Measurements from ENCODE around the gene PRRT4. TPM values are rescaled to one million over a fixed set of nuclear protein-coding genes. Genes with fewer than 3 reads are reported as not detected.
A peak's percentile ranks its signal among the peaks of the same experiment; 100 is the strongest.

PRRT4 gene
- not detected in 2 replicates for total RNA-seq (2014; rRNA removed; shearing (Covaris generic))

GRCh38 chr7:128361411-128362379 lies at the start of gene PRRT4:
Gene PRRT4 (minus strand): TSS chr7:128361690.
- H3K4me1 ChIP-seq (replicated peaks) = peaks cover 18% of the 10 kb centered on the region
- peaks cover 95% of the 10 kb centered on the region for H3K27me3 ChIP-seq (replicated peaks)
- peak within 1 kb of the TSS; percentile 23 for H3K4me3 ChIP-seq
- H3K27ac ChIP-seq = no peak within 1 kb of the TSS
- H3K9me3 ChIP-seq (replicated peaks) = no peaks in the 10 kb centered on the region
- no peaks in the 10 kb centered on the region for H3K36me3 ChIP-seq
- no peak for DNase-seq (ENCODE audit: low read depth in 1 of 2, low spot score in 2 of 2)

- H3K27ac ChIP-seq = no peak overlapping the region
Measured at GRCh38 chr7:128410451-128410753, 48.9 kb upstream of the PRRT4 start.

GRCh38 chr7:128409596-128410450 lies 48.3 kb upstream of the PRRT4 start, which contains the start of gene IMPDH1:
Gene IMPDH1 (minus strand): TSS chr7:128409982. CDS start chr7:128409901, 81 bp downstream.
- H3K27ac ChIP-seq = no peak within 1 kb of the TSS
- no peaks in the 10 kb centered on the region for H3K9me3 ChIP-seq (replicated peaks)
- H3K4me1 ChIP-seq (replicated peaks) = peaks cover 19% of the 10 kb centered on the region
- DNase-seq (ENCODE audit: low read depth in 1 of 2, low spot score in 2 of 2) = peak; percentile 87 to 92
- H3K36me3 ChIP-seq = peaks cover 4% of the 10 kb centered on the region; the same call in 1 of the 2 replicates
- no peaks in the 10 kb centered on the region; the same call in none of the 2 replicates for H3K27me3 ChIP-seq (replicated peaks)
- peak within 1 kb of the TSS; percentile 57 for H3K4me3 ChIP-seq

More at GRCh38 chr7:128410451-128410753, 48.9 kb upstream of the PRRT4 start:
- Histone ChIP-seq H3K27me3 (replicated peaks) (no peaks in the 10 kb centered on the region; the same call in none of the 2 replicates), H3K36me3 (peaks cover 3% of the 10 kb centered on the region; the same call in 1 of the 2 replicates), H3K4me3 (peak overlapping the region; percentile 57), H3K4me1 (replicated peaks) (peaks cover 14% of the 10 kb centered on the region), H3K9me3 (replicated peaks) (no peaks in the 10 kb centered on the region)
- no peak for DNase-seq (ENCODE audit: low read depth in 1 of 2, low spot score in 2 of 2)

GRCh38 chr7:128408709-128409595 lies 47.5 kb upstream of the PRRT4 start:
- H3K27me3 ChIP-seq (replicated peaks) = no peaks in the 10 kb centered on the region; the same call in 1 of the 2 replicates
- H3K27ac ChIP-seq = no peak overlapping the region
- H3K4me3 ChIP-seq = peak overlapping the region; percentile 57
- DNase-seq (ENCODE audit: low read depth in 1 of 2, low spot score in 2 of 2) = no peak
- peaks cover 25% of the 10 kb centered on the region for H3K4me1 ChIP-seq (replicated peaks)
- H3K9me3 ChIP-seq (replicated peaks) = no peaks in the 10 kb centered on the region
- peaks cover 4% of the 10 kb centered on the region; the same call in 1 of the 2 replicates for H3K36me3 ChIP-seq

- Histone ChIP-seq H3K36me3 (peaks cover 4% of the 10 kb centered on the region), H3K4me3 (no peak overlapping the region), H3K27me3 (replicated peaks) (no peaks in the 10 kb centered on the region), H3K4me1 (replicated peaks) (peaks cover 25% of the 10 kb centered on the region), H3K27ac (no peak overlapping the region), H3K9me3 (replicated peaks) (no peaks in the 10 kb centered on the region)
- peak in 1 of 2 experiments; percentile 34 for DNase-seq (ENCODE audit: low read depth in 1 of 2, low spot score in 2 of 2)
Measured at GRCh38 chr7:128407751-128408708, 46.5 kb upstream of the PRRT4 start.

- peaks cover 25% of the 10 kb centered on the region for H3K4me1 ChIP-seq (replicated peaks)
- H3K27me3 ChIP-seq (replicated peaks) = no peaks in the 10 kb centered on the region
- no peak overlapping the region for H3K27ac ChIP-seq
- DNase-seq (ENCODE audit: low read depth in 1 of 2, low spot score in 2 of 2) = no peak
- no peaks in the 10 kb centered on the region for H3K9me3 ChIP-seq (replicated peaks)
- no peak overlapping the region for H3K4me3 ChIP-seq
- H3K36me3 ChIP-seq = peaks cover 6% of the 10 kb centered on the region
Measured at GRCh38 chr7:128407233-128407589, 45.7 kb upstream of the PRRT4 start.

GRCh38 chr7:128406314-128407232 lies 45.1 kb upstream of the PRRT4 start:
- no peak overlapping the region for H3K4me3 ChIP-seq

GRCh38 chr7:128405471-128406313 lies 44.2 kb upstream of the PRRT4 start:
- DNase-seq (ENCODE audit: low read depth in 1 of 2, low spot score in 2 of 2) = peak in 1 of 2 experiments; percentile 38
- H3K4me1 ChIP-seq (replicated peaks) = peaks cover 25% of the 10 kb centered on the region
- no peaks in the 10 kb centered on the region for H3K9me3 ChIP-seq (replicated peaks)
- H3K36me3 ChIP-seq = peaks cover 9% of the 10 kb centered on the region
- H3K27me3 ChIP-seq (replicated peaks) = no peaks in the 10 kb centered on the region
- peak overlapping the region; percentile 95 for H3K4me3 ChIP-seq
- no peak overlapping the region for H3K27ac ChIP-seq

More at GRCh38 chr7:128406314-128407232, 45.1 kb upstream of the PRRT4 start:
- peaks cover 6% of the 10 kb centered on the region for H3K36me3 ChIP-seq
- no peak for DNase-seq (ENCODE audit: low read depth in 1 of 2, low spot score in 2 of 2)
- H3K27me3 ChIP-seq (replicated peaks) = no peaks in the 10 kb centered on the region
- H3K27ac ChIP-seq = no peak overlapping the region
- peaks cover 25% of the 10 kb centered on the region for H3K4me1 ChIP-seq (replicated peaks)
- H3K9me3 ChIP-seq (replicated peaks) = no peaks in the 10 kb centered on the region

GRCh38 chr7:128404886-128405470 lies 43.5 kb upstream of the PRRT4 start:
- DNase-seq (ENCODE audit: low read depth in 1 of 2, low spot score in 2 of 2) = peak in 1 of 2 experiments; percentile 39
- no peak overlapping the region for H3K27ac ChIP-seq

GRCh38 chr7:128404143-128404681 lies 42.7 kb upstream of the PRRT4 start:
- Histone ChIP-seq H3K27me3 (replicated peaks) (no peaks in the 10 kb centered on the region), H3K4me3 (no peak overlapping the region), H3K27ac (no peak overlapping the region), H3K4me1 (replicated peaks) (peaks cover 18% of the 10 kb centered on the region), H3K9me3 (replicated peaks) (no peaks in the 10 kb centered on the region), H3K36me3 (peaks cover 17% of the 10 kb centered on the region)
- peak in 1 of 2 experiments; percentile 36 for DNase-seq (ENCODE audit: low read depth in 1 of 2, low spot score in 2 of 2)

More at GRCh38 chr7:128404886-128405470, 43.5 kb upstream of the PRRT4 start:
- H3K27me3 ChIP-seq (replicated peaks) = no peaks in the 10 kb centered on the region
- peaks cover 16% of the 10 kb centered on the region for H3K36me3 ChIP-seq
- peak overlapping the region; percentile 95 for H3K4me3 ChIP-seq
- peaks cover 22% of the 10 kb centered on the region for H3K4me1 ChIP-seq (replicated peaks)
- no peaks in the 10 kb centered on the region for H3K9me3 ChIP-seq (replicated peaks)

All from SJSA1 (cell line).